Measurements from ENCODE around the gene ASTL.

The ASTL gene

GRCh38 chr2:96131152-96131812, 7.0 kb downstream of the ASTL start:
- TF ChIP-seq CTCF (conservative IDR thresholded peaks at IDR 0.05; ENCODE audit: low read length) = no peak
- no peak for DNase-seq (ENCODE audit: low read depth)
- no peak overlapping the region for H3K4me3 ChIP-seq (ENCODE audit: low read length)

GRCh38 chr2:96130483-96130882, 7.8 kb downstream of the ASTL start:
- DNase-seq (ENCODE audit: low read depth) = no peak
- no peak for TF ChIP-seq CTCF (conservative IDR thresholded peaks at IDR 0.05; ENCODE audit: low read length)
- H3K4me3 ChIP-seq (ENCODE audit: low read length) = no peak overlapping the region

- H3K4me3 ChIP-seq (ENCODE audit: low read length) = no peak overlapping the region
- TF ChIP-seq CTCF (conservative IDR thresholded peaks at IDR 0.05; ENCODE audit: low read length) = no peak
- DNase-seq (ENCODE audit: low read depth) = no peak
Measured at GRCh38 chr2:96129528-96130120, 8.7 kb downstream of the ASTL start.

GRCh38 chr2:96128456-96128855, 9.8 kb downstream of the ASTL start:
- no peak for DNase-seq (ENCODE audit: low read depth)
- no peak overlapping the region for H3K4me3 ChIP-seq (ENCODE audit: low read length)
- no peak for TF ChIP-seq CTCF (conservative IDR thresholded peaks at IDR 0.05; ENCODE audit: low read length)

GRCh38 chr2:96124406-96125265, 13.7 kb downstream of the ASTL start:
- DNase-seq (ENCODE audit: low read depth) = no peak
- H3K4me3 ChIP-seq (ENCODE audit: low read length) = no peak overlapping the region
- TF ChIP-seq CTCF (conservative IDR thresholded peaks at IDR 0.05; ENCODE audit: low read length) = no peak

GRCh38 chr2:96123936-96124335, 14.4 kb downstream of the ASTL start:
- TF ChIP-seq CTCF (conservative IDR thresholded peaks at IDR 0.05; ENCODE audit: low read length) = no peak
- no peak for DNase-seq (ENCODE audit: low read depth)
- H3K4me3 ChIP-seq (ENCODE audit: low read length) = no peak overlapping the region
